ENCODE results near the gene FOXO3. TPM values are rescaled to one million over a fixed set of nuclear protein-coding genes. Genes with fewer than 3 reads are reported as not detected.

Gene FOXO3
- total and polyA plus RNA-seq, 2 of the 8 experiments (the other 6 are each of a cell fraction or from before 2014, with no cell fraction given): 13.1 to 19.3 TPM

DNA sequence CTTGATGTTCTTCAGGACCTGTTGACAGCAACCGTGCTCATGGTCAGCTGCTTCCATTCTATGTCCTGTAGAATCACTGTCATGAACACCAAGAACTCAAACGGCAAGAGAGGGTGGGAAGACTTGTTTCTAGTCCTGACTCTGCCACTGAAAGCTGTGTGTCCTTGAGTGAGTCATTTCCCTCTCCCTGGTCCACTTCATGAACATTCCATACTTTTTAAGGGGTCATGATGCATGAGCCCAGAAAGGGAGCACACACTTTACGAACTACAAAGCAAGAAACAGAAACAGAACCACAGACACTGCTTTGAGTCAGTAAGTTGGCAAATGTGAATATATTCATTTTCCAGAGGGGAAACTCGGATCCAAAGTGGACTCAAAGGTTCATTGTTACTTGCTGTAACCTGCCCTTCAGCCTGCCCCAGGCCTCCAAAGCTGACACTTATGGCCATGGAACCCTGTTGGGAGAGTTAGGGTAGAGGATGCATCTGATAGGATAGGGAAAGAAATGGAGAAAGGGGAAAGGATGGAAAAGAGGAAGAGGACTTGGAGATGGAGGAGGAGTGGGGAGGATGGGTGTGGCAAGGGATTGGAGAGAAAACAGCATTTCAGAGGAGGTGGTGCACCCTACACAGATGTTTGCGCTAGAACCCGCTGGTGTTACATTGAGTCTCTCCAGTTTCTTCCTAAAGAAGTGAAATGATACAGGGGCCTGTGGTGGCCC lies 129.8 kb downstream of the FOXO3 start:
- no peaks in the 10 kb centered on the region for H3K9me3 ChIP-seq (ENCODE audit: insufficient read depth in 2 of 2, low read depth in 1 of 2, low read length in 1 of 2)
- H3K79me1 ChIP-seq (ENCODE audit: low read depth, low read length): no peaks in the 10 kb centered on the region
- H2AFZ ChIP-seq (ENCODE audit: low read length): no peak overlapping the region
- no peak overlapping the region for H2BK15ac ChIP-seq (ENCODE audit: low read length)
- no peak overlapping the region for H4K91ac ChIP-seq (replicated peaks; ENCODE audit: insufficient read length, low read length)
- ChIA-PET POLR2A (ENCODE audit: partially characterized antibody) (no interaction called here), CTCF (ENCODE audit: partially characterized antibody) (interaction anchor here (1.4 to 1.5 kb wide), 3 partner anchors 9 to 37 kb away, joined by 3 read pairs; no protein-coding TSS in a partner anchor)
- no peak overlapping the region for H4K8ac ChIP-seq (ENCODE audit: extremely low read depth, insufficient read depth, low read length)
- TF ChIP-seq BRCA1 (IDR thresholded peaks at IDR 0.05; ENCODE audit: low read depth, low read length) (no peak), KDM5A (IDR thresholded peaks at IDR 0.05; ENCODE audit: low read length) (no peak), JUND (IDR thresholded peaks at IDR 0.05; ENCODE audit: low read length) (no peak), PHF8 (conservative IDR thresholded peaks at IDR 0.05; ENCODE audit: low read depth, low read length) (no peak), NRF1 (IDR thresholded peaks at IDR 0.05; ENCODE audit: low read depth, low read length) (no peak), ASH2L (IDR thresholded peaks at IDR 0.05; ENCODE audit: low read length) (no peak), EP300 (IDR thresholded peaks at IDR 0.05; ENCODE audit: borderline replicate concordance in 1 of 2, low read depth in 2 of 2, low read length in 2 of 2) (no peak), SP1 (IDR thresholded peaks at IDR 0.05; ENCODE audit: low read depth, low read length) (no peak), SP2 (IDR thresholded peaks at IDR 0.05; ENCODE audit: low read length) (no peak), HDAC2 (IDR thresholded peaks at IDR 0.05; ENCODE audit: borderline replicate concordance in 1 of 2, low read depth in 2 of 2, low read length in 2 of 2) (no peak)
- H3K4me2 ChIP-seq (ENCODE audit: insufficient read depth in 1 of 2, low read depth in 2 of 2, low read length in 2 of 2): no peak overlapping the region; a peak in 1 of 4 replicates
- H3K4me1 ChIP-seq (replicated peaks in 1 of 4; ENCODE audit: control insufficient read depth in 3 of 4, insufficient read depth in 4 of 4, low read length in 3 of 4): peaks cover 0 to 2% (median under 1%) of the 10 kb centered on the region in 4 experiments; a peak in 2 of 7 replicates
- H3K4ac ChIP-seq (replicated peaks; ENCODE audit: insufficient read length, low read depth, low read length): no peak overlapping the region
- H3K4me3 ChIP-seq (ENCODE audit: extremely low read depth in 1 of 4, insufficient read depth in 2 of 4, low read depth in 3 of 4, low read length in 4 of 4): no peak overlapping the region
- H2BK120ac ChIP-seq (replicated peaks; ENCODE audit: low read depth, low read length): no peak overlapping the region
- no peak overlapping the region for H3K18ac ChIP-seq (ENCODE audit: extremely low read depth, low read length)
- H2AK5ac ChIP-seq (ENCODE audit: low read depth, low read length): no peak overlapping the region
- H2BK5ac ChIP-seq (ENCODE audit: low read depth, low read length): no peak overlapping the region
- no peaks in the 10 kb centered on the region for H3K36me3 ChIP-seq (ENCODE audit: control insufficient read depth in 2 of 4, insufficient read depth in 4 of 4, low read length in 3 of 4)
- H3K9ac ChIP-seq (replicated peaks in 1 of 4; ENCODE audit: extremely low read depth in 1 of 4, low read depth in 3 of 4, low read length in 3 of 4): no peak overlapping the region
- FAIRE-seq (no peak), DNase-seq (ENCODE audit: low read depth in 1 of 2, low spot score in 2 of 2) (no peak)
- no peak overlapping the region for H4K5ac ChIP-seq (ENCODE audit: insufficient read length, low read depth, low read length)
- no peaks in the 10 kb centered on the region; the same call in 1 of the 2 replicates for H3K23me2 ChIP-seq (ENCODE audit: low read depth, low read length)
- no peak overlapping the region for H3K23ac ChIP-seq (ENCODE audit: insufficient read length)
- H3K56ac ChIP-seq (replicated peaks; ENCODE audit: insufficient read length, low read depth, low read length): no peak overlapping the region
- H2BK20ac ChIP-seq (ENCODE audit: low read length): no peak overlapping the region
- H2BK12ac ChIP-seq (ENCODE audit: low read depth, low read length): no peak overlapping the region
- no peaks in the 10 kb centered on the region for H4K20me1 ChIP-seq (replicated peaks in 1 of 2; ENCODE audit: control insufficient read depth in 1 of 2, insufficient read depth in 2 of 2, low read length in 2 of 2)
- WGBS, 2 experiments (ENCODE audit: extremely low coverage in 1 of 2, insufficient coverage in 1 of 2, insufficient read length in 1 of 2, insufficient replicate concordance in 2 of 2, low coverage in 1 of 2, low lambda C conversion rate in 2 of 2, missing lambda C conversion rate in 1 of 2): 91% methylated on average over 6 of the region's 6 CpGs; no CpG with 5 or more reads in 1 of the 2 experiments
- no peaks in the 10 kb centered on the region for H3K79me2 ChIP-seq (ENCODE audit: control insufficient read depth in 1 of 2, insufficient read depth in 2 of 2, low read length in 2 of 2)
- no peak overlapping the region for H3K14ac ChIP-seq (ENCODE audit: insufficient read length)
- H3K27me3 ChIP-seq (replicated peaks in 1 of 4; ENCODE audit: control insufficient read depth in 3 of 4, extremely low read depth in 1 of 4, insufficient read depth in 3 of 4, low read length in 3 of 4): no peaks in the 10 kb centered on the region
- no peak overlapping the region for H3K27ac ChIP-seq (ENCODE audit: low read depth, low read length)
